ENCODE results near the gene ZSWIM8. TPM values are rescaled to one million over a fixed set of nuclear protein-coding genes. Genes with fewer than 3 reads are reported as not detected.
A peak's percentile ranks its signal among the peaks of the same experiment; 100 is the strongest.

The ZSWIM8 gene
- total and polyA plus RNA-seq, 2 experiments from 2014 or later = 63.7 to 115 TPM

DNA sequence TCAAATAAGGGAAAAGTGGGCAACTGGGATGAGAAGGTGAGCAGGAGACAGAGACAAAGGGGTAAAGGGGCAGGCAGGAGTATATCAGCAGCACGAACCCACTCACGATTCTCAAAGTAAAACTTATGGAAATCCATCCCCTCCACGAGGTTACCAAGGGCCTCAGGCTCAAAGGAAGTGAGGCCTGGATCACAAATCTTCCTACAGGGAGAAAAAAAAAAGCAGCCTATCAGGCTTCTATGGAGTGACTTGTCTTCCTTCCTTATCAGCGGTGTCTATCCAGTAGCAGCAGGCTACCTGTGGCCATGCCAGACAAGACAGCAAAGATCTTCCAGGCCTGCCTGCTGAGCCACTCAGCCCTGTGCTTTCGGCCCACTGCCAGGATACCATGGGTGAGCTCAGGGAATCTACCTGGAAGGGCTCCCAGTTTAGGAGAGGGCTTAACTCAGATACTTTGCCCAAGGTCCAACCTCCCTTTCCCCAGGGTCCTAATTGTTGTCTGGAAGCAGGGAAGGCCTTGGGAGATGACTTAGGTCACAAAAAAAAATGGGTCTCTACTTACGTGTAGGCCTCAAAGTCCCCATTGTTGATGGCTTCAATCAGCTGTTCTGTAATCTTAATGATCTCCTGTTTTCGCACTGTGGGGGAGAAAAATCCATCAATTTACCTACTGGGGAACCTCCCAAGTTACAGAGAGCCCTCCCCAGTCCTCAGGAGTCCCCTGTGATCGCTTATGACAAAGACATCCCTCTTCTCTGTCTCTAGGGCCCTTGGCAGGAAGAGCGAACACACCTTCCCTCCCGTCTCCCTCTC lies 31.7 kb downstream of the ZSWIM8 start:
- H3K27ac ChIP-seq = no peak overlapping the region
- H3K4me3 ChIP-seq = no peak overlapping the region
- H3K4me1 ChIP-seq (ENCODE audit: low read depth) = no peaks in the 10 kb centered on the region
- DNase-seq (ENCODE audit: low read depth in 1 of 2, low spot score in 1 of 2) = peak in 1 of 2 donors; percentile 26
- no peak for TF ChIP-seq CTCF (IDR thresholded peaks at IDR 0.05; ENCODE audit: low read depth, low read length)
- H3K36me3 ChIP-seq = no peaks in the 10 kb centered on the region
- no peaks in the 10 kb centered on the region for H3K27me3 ChIP-seq
- no peaks in the 10 kb centered on the region for H3K9me3 ChIP-seq (ENCODE audit: low read depth)

DNA sequence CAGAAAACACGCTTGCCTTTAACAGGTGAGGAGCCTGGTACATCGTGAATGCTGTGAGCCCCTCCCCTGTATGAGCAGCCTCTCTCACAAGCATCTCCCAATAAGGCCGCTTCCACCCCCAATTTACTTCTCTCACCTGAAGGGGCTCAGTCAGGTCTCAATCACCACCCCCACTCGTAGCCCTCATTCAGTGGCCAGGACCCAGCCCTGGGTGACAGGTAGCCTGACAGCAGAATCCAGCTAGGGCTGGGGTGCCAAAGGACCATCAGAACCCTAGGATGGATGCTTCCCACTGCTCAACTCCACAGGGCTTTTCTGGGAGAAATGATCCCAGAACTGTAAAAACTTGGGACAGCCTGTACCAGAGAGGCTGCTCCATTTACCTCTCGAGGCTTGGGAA lies 32.4 kb downstream of the ZSWIM8 start:
- TF ChIP-seq CTCF (IDR thresholded peaks at IDR 0.05; ENCODE audit: low read depth, low read length) = no peak
- H3K27me3 ChIP-seq = no peaks in the 10 kb centered on the region

GRCh38 chr10:73818402-73818801 lies 33.0 kb downstream of the ZSWIM8 start:
- no peak for DNase-seq (ENCODE audit: low read depth in 1 of 2, low spot score in 1 of 2)
- no peaks in the 10 kb centered on the region for H3K36me3 ChIP-seq
- H3K27me3 ChIP-seq = no peaks in the 10 kb centered on the region
- H3K4me1 ChIP-seq (ENCODE audit: low read depth) = no peaks in the 10 kb centered on the region
- no peaks in the 10 kb centered on the region for H3K9me3 ChIP-seq (ENCODE audit: low read depth)
- no peak overlapping the region for H3K27ac ChIP-seq
- peak; percentile 2 for TF ChIP-seq CTCF (IDR thresholded peaks at IDR 0.05; ENCODE audit: low read depth, low read length)
- H3K4me3 ChIP-seq = no peak overlapping the region

More for the DNA sequence above, 32.4 kb downstream of the ZSWIM8 start:
- DNase-seq (ENCODE audit: low read depth in 1 of 2, low spot score in 1 of 2) = no peak
- H3K4me1 ChIP-seq (ENCODE audit: low read depth) = no peaks in the 10 kb centered on the region
- H3K36me3 ChIP-seq = no peaks in the 10 kb centered on the region
- no peak overlapping the region for H3K4me3 ChIP-seq
- no peak overlapping the region for H3K27ac ChIP-seq
- no peaks in the 10 kb centered on the region for H3K9me3 ChIP-seq (ENCODE audit: low read depth)

DNA sequence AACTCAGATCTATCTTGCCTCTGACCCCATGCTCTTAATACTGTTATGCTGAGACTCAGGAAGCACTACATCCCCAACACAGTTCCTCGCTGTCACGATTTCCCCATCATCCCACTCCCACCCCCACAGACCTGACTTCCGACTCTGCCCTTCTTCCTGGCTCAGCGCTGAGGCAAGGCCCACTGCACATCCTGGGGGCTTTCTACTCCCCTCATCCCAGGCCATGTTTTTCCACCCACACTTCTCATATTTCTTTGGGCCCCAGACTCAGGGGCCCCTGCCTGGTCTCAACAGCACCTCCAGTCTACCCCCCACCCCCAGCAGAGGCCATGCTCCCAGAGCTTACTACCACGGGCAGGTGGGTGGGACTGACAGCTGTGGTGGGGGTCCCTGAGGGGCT lies 33.7 kb downstream of the ZSWIM8 start:
- Histone ChIP-seq H3K4me1 (ENCODE audit: low read depth) (no peaks in the 10 kb centered on the region), H3K36me3 (no peaks in the 10 kb centered on the region), H3K27ac (no peak overlapping the region), H3K4me3 (no peak overlapping the region), H3K27me3 (no peaks in the 10 kb centered on the region), H3K9me3 (ENCODE audit: low read depth) (no peaks in the 10 kb centered on the region)
- DNase-seq (ENCODE audit: low read depth in 1 of 2, low spot score in 1 of 2) = peak in 1 of 2 donors; percentile 19
- no peak for TF ChIP-seq CTCF (IDR thresholded peaks at IDR 0.05; ENCODE audit: low read depth, low read length)

DNA sequence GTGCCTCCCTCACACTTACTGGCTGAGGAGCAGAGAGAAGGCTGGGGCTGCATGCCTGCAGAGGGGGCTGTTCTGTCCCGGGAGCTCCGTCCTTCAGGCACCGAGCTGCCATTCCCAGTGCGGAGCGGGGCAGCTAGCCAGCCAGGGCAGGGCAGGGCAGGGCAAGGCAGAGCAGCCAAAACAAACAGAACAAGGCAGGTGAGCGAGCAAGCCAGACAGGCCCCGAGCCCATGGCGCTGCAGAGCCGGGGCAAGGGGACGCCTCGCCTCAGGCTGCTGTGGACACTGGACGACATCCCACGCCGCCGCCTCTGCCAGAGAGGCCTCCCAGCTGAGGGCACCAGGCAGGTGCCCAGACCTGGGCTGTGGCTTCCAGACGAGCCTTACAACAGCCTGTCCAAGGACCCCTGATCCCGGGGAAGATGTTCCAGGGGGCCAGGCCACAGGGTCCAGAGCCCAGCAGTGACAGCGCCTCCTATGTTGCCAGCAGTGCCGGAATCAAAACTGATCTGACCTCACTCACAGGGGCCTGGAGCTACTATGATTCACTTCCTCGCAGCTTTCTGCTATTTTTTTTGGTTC lies 34.2 kb downstream of the ZSWIM8 start:
- TF ChIP-seq CTCF (IDR thresholded peaks at IDR 0.05; ENCODE audit: low read depth, low read length) = peak; percentile 43
- DNase-seq (ENCODE audit: low read depth in 1 of 2, low spot score in 1 of 2) = peak in 1 of 2 donors; percentile 40
- H3K4me3 ChIP-seq = no peak overlapping the region
- H3K4me1 ChIP-seq (ENCODE audit: low read depth) = no peaks in the 10 kb centered on the region
- H3K27me3 ChIP-seq = no peaks in the 10 kb centered on the region
- no peak overlapping the region for H3K27ac ChIP-seq
- no peaks in the 10 kb centered on the region for H3K36me3 ChIP-seq
- H3K9me3 ChIP-seq (ENCODE audit: low read depth) = no peaks in the 10 kb centered on the region
